GM21737 (cell line): ENCODE results near the gene TPSD1.
"Not testable (repeated sequence)": the region's sequence is repeated elsewhere in the genome, so short reads cannot be mapped to it uniquely, and the experiment has no call there.

Experiments
- ATAC-seq: cut with Tn5 transposase; IDR thresholded peaks from one replicate; pipeline ENCODE4 v1.9.1; 2021; ENCODE audit warnings: mild to moderate bottlenecking, moderate library complexity; ENCODE audit not compliant: unreplicated experiment

The TPSD1 gene

DNA sequence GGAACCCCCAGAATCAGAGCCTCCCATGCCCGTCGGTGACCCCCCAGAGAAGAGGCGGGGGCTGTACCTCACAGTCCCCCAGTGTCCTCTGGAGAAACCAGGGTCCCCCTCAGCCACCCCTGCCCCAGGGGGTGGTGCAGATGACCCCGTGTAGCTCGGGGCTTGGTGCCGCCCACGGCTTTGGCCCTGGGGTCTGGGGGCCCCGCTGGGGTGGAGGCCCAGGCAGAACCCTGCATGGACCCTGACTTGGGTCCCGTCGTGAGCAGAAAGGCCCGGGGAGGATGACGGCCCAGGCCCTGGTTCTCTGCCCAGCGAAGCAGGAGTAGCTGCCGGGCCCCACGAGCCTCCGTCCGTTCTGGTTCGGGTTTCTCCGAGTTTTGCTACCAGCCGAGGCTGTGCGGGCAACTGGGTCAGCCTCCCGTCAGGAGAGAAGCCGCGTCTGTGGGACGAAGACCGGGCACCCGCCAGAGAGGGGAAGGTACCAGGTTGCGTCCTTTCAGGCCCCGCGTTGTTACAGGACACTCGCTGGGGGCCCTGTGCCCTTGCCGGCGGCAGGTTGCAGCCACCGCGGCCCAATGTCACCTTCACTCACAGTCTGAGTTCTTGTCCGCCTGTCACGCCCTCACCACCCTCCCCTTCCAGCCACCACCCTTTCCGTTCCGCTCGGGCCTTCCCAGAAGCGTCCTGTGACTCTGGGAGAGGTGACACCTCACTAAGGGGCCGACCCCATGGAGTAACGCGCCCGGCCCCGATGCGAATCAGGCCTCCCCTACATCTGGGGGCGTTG is 34.8 kb upstream of the TPSD1 start:
- no peak for ATAC-seq

DNA sequence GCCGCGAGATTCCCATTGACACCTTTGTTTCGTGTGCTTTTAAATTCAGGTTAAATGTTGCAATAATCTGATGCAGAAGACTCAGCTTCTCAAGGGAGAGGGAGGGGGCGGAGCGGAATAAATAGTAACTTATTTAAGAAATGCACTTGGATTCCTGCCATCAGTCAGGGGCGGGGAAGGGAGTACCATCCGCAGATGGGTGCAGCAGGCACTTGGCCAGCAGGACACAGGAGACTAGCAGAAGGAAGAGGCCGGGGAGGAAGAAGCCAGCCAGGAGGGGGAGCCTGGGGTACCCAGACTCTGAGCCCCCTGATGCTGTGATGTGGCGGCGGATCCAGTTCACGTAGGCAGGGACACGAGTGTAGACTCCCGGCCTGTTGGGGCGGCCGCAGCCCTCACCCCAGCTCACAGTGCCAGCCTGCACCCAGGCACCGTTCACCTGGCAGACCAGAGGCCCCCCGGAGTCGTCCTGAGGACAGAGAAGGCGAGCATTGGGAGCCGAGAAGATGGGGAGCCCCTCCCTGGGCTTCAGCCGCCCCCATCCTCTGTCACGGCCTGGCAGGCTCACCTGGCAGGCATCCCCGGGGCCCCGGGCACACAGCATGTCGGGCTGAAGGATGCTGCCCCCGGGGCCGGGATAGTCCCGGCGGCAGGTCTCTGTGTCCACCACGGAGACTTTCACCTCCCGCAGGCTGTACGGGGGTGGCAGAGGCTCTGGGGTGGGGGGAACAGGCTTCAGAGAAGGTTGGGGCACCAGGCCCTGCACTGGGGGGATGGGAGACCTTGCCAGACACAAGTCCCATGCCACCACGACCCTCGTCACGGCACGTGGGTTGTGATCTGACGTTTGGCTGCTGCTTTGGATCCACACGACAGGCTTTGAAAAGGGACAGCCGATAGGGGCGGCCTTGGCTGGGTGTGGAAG is 34.0 kb upstream of the TPSD1 start:
- ATAC-seq = no peak

DNA sequence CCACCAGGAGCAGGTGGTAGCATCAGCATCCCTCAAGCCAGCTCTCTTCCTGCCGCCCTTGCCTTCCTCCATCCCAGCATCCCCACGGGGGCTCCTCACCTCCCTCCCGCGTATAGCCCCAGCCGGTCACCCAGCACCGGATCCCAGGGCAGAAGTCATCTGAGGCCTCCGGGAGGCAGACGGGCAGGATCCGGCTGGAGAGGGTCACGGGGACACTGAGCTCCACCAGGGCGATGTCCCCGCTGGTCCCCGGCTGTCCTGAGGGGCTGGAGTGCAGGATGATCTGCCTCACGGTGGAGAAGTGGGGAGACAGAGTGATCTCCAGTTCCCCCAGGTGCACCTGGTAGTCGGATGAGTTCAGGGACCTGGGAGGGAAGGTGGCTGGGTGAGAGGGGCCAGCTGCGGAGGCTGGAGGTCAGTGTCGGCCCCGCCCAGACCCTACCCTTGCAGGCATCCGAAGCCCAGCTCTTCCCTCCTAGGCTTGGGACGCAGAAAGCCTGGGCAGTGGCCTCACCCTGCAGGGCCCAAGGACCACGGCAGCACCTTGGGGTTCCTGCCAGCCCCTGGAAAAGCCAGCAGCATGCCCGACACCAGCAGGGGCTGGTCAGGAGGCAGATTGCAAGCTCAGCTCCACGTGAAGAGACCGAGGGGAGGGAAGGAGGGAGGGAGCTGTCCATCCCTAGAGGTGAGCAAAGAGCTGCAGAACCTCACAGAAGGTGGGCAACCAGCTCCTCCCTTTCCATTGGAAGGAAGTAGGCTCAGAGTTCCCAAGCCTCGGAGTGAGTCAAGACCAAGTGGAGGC is 33.1 kb upstream of the TPSD1 start:
- ATAC-seq = no peak

DNA sequence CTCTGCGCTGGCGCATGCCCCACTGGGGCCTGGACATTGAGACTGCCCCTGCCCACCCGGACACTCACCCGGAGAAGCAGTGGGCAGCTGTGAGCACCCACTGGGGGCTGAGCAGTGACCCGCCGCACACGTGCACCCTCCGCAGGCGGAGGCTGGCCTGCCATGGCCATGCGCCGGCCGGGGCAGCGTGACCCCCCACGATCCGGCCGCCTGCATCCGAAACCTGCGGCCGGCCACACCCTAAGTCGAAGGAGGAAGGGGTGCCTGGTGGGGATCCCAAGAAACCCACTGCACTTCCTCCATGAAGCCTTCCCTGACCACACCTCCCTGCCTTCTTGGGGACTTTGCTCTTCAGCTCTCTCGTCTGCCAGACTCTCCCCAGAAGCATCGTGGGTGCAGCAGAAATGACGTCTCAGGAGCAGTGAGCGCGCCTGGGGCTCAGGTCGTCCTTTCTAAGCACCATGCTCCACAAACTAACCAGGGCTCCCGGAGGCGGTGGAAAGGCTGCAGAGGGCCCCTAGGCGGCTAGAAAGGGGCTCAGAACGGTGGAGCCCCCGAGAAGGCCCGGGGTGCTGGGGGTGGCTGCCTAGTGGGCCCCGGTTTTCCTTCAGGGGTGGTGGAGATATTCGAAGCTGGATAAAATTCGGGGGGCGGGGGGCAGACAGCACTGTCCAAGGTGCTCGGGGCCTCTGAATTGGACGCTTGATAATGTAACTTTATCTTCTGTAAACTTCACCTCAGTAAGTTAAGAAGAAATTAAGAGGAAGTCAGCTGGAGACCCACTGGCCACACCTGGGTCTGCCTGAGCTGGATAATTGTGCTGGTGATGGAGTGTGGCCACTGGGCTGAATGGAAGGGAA is 32.3 kb upstream of the TPSD1 start:
- no peak for ATAC-seq

DNA sequence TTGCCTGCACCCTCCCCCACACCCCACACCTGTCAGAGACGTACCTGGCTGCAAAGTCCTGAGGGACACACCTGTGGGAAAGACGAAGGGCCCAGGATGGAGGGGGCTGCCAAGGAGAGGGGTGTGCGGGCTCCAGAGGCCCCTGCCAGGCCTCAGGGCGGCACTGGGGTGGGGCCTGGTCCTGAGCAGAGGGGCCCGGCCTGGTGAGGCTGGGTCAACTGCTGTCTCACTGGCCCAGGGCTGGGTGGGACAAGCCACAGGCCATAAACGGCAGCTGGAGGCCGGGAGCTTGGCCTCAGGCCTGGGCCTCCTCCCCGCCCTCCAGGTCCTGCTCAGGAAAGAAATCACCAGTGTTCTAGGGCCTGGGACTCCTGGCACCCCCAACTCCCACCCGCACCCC is 31.3 kb upstream of the TPSD1 start:
- no peak for ATAC-seq

DNA sequence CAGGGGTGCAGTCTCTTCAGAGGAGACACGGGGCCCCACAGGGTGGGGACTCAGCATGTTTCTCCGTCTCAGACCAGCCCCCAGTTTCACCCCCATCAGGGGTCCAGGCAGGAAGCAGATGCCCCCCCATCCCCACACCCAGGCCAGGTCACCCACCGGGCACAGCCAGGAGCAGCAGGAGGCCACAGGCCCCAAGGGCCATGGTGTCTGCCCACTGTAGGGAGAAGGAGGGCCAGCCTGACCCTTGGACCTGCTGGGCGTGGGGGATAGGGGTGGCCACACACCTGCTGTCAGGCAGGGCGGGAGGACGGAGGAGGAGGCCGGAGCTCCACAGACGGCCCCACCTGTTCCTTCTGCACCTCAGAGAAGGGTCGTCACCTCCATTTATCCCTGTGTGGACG is 30.8 kb upstream of the TPSD1 start, which contains the start of gene TPSG1:
TSS of gene TPSG1 (minus strand) at position 218 of the 401 bp plus-strand sequence. CDS start at position 202, 16 bp downstream.
- no peak for ATAC-seq

DNA sequence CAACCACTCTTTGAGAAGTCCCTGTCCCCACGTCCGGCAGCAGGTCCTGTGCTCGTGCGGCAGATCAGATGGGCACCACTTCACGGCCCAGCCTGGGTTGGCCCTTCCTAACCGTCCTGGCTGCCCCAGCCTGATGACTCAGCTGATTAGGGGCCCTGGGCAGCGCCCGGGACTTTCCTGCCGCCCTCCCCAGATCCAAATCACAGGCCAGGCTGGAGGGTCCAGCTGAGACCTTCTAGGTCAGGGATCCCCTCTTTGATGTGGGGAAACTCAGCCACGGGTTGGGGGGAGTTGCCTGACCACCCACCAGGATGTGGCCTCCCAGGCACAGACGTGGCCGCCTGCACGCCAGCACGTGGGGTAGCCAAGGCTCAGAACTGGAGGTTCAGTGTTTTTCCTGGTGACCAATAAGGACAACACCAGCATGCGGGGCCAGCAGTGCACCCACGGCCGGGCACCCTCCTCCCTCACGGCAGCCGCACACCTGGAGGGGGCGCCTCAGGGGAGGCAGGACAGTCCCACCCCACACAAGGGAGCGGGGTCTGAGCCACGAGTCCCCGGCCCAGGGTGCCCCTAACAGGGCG is 30.0 kb upstream of the TPSD1 start:
- ATAC-seq = not testable (repeated sequence)

DNA sequence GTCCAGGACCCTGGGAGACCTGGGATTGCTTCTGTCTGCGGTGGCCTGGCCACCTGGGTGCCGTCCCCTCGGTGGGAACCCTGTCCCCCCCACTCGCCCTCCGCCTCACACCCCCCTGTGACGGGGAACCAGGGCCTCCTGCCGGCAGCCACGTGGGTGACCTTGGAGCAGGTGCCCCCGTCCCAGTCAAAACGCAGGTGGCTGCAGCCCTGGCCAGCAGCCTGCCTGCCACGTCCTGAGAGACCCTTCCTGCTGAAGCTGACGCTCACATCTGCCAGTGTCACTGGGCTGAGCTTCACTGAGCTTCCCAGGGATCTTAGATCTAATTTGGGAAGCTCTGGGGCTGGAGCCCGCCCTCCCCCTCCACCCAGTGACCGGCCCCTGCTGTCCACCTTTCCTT is 29.2 kb upstream of the TPSD1 start:
- not testable (repeated sequence) for ATAC-seq

DNA sequence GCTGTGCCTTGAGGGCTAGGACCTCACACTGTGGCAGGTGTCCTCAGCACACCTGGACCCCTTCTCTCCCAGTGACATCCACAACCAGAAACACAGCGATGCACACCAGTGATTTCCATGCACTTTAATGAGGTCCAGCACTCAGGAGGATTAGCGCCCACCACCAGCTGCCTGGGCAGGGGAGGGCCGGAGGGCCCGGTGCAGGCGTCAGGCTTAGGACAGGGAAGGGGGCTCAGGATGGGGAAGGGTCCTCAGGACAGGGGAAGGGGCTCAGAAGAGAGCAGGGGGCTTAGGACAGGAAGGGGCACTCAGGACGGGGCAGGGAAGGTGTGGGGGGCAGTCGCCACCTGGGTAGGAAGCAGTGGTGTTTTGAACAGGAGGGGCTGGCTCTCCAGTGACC is 27.6 kb upstream of the TPSD1 start:
- not testable (repeated sequence) for ATAC-seq

DNA sequence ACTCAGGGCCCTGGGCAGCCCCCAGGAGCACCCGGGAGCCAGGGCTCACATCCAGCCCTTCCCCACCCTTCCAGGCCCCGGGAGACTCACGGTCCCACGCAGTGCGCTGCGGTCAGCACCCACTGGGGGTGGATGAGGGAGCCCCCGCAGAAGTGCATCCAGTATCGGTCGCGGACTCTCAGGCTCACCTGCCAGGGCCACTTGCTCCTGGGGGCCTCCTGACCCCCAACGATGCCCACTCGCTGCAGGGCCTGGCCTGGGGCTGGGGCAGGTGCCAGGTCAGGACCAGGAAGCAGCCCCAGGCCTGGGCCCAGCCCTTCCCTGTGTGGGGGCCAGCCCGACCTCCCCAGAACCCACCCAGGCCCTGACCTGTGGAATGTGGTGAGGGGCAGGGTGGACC is 26.4 kb upstream of the TPSD1 start:
- not testable (repeated sequence) for ATAC-seq

DNA sequence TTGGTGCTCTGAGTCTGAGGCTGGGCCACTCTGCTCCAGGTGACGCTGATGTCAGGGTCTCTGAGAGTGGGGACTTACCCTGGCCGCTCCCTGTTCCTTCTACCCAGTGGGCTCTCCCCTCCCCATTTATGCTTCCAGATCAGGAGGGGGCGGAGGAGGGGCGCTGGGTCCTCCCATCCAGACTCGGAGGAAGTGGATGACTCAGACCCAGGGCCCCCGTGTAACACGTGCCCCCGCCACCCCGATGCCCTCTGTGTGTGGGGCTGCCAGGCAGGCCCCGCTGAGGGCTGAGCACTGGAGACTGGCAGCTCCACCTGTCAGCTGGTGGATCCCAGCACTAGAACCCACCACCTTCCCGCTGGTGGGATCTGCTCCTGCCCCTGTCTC is 25.8 kb upstream of the TPSD1 start, which contains the start of gene TPSB2:
TSS of gene TPSB2 (minus strand) at position 101 of the 387 bp plus-strand sequence. CDS start 233 bp downstream, outside the sequence.
- not testable (repeated sequence) for ATAC-seq

DNA sequence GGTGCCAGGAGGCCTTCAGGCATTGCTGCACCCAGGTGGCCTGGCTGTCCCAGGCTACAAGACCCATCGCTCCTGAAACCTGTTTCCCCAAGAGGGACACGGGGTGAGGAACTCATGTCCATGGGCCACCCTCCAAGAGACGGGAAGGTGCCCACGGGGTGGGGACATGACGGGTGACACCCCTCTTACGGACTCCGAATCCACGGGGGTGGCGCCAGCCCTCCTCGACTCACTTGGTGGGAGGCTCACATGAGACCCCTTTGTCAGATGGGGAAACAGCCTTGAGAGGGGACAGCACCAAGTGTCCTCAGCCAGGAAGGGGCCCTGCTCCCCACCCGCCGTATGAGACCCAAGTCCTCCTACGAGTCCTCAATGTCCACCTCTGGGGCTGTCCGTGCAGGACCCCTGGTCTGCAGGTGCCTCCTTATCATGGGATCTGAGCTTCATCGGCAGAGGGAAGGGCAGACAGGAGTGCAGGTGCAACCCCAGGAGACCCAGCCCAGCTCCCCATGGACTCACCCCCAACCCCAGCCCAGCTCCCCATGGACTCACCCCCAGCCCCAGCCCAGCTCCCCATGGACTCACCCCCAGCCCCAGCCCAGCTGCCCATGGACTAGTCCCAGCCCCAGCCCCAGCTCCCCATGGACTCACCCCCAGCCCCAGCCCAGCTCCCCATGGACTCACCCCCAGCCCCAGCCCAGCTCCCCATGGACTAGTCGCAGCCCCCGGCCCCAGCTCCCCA is 25.2 kb upstream of the TPSD1 start:
- ATAC-seq = not testable (repeated sequence)

DNA sequence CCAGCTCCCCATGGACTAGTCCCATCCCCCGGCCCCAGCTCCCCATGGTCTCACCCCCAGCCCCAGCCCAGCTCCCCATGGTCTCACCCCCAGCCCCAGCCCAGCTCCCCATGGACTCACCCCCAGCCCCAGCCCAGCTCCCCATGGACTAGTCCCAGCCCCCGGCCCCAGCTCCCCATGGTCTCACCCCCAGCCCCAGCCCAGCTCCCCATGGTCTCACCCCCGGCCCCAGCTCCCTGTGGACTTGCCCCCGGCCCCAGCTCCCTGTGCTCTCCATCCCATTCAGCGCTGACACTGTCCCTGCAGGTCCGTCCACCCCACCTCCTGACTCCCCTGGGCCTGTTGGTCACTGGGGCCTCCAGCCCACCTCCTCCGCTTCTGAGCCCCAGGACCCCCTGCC is 24.6 kb upstream of the TPSD1 start:
- not testable (repeated sequence) for ATAC-seq

DNA sequence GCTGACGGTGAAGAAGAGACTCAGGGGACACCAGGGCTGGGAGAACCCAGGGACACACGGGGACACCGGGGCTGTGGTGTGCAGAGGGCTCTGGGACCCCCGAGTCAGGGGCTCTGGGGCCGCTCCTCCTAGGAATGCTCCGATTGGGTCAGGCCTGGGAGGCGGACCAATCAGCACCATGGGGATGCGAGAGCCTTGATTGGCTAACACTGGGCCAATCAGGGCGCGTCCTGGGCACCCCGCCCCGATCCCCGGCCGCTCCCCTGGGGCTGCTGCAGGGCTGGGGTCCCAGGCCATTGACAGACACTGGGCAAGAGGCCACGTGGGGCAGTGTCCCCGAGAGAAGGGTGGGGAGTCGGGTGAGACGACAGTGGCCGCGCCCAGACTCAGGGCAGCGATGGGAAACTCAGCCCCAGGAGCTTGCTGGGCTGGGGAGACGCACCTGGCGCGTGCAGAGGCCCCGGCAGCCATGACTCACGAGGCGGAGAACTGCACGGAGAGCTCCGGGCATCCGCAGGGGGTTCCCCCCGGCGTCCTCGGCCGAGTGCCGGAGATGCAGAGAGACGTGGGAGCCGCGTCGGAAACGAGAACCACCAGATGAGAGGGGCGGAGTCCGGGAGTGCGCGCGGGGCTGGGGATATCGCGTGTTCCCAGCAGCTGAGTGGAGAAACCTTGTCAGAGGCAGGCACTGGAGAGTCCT is 23.7 kb upstream of the TPSD1 start:
- not testable (repeated sequence) for ATAC-seq

DNA sequence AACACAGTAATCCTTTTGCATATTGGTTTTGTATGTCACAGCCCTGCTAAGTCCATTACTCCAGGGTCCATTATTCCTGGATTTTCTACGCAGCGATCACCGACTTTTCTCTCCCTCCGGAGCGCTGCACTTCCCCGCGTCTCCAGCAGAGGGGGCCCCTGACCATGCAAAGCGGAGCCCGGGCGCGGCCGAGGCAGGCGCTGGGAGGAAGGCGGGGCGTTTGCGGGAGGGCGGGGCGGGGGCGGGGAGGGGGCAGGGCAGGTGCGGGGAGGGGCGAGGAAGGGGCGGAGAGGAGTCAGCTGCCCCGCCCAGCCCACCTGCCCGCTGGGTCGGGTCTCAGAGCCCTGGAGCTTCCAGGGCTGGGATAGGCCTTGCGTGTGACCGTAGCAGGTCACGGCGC is 19.2 kb upstream of the TPSD1 start:
- not testable (repeated sequence) for ATAC-seq

DNA sequence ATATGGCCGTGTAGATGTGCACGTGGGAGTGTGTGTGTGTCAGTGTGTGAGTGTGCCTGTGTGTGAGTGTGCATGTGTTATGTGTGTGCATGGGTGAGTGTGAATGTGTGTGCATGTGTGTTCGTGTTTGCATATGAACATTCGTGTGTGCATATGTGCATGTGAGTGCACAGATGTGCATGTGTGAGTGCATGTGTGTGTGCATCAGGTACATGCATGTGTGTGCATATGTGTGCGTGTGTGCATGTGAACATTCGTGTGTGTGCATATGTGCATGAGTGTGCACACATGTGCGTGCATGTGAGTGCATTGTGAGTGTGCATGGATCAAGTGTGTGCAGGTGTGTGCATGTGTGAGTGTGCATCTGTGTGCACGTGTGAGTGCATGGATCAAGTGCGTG is 17.9 kb upstream of the TPSD1 start:
- no peak for ATAC-seq

DNA sequence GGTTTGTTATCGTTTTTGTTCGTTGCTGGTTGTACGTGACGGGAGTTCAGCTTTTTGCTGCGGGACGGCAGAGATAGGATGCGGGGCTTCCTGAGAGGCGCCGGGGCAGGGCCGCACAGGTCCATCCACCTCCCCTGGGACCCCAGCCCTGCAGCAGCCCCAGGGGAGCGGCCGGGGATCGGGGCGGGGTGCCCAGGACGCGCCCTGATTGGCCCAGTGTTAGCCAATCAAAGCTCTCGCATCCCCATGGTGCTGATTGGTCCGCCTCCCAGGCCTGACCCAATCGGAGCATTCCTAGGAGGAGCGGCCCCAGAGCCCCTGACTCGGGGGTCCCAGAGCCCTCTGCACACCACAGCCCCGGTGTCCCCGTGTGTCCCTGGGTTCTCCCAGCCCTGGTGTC is 17.0 kb upstream of the TPSD1 start:
- ATAC-seq = not testable (repeated sequence)

DNA sequence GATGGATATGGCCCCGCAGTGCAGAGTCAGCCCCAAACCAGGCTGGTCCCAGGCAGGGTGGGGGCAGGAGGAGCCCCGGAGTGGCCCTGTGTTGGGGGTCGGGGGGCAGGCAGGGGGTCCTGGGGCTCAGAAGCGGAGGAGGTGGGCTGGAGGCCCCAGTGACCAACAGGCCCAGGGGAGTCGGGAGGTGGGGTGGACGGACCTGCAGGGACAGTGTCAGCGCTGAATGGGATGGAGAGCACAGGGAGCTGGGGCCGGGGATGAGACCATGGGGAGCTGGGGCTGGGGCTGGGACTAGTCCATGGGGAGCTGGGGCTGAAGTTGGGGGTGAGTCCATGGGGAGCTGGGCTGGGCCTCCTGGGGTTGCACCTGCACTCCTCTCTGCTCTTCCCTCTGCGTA is 16.3 kb upstream of the TPSD1 start:
- not testable (repeated sequence) for ATAC-seq
